ENCODE results near the gene OGFOD3. TPM values are rescaled to one million over a fixed set of nuclear protein-coding genes. Genes with fewer than 3 reads are reported as not detected.

OGFOD3 gene
- total RNA-seq, 5 donors from 2014 or later (not counting 1 experiment from before 2014, with no cell fraction given), result 22.0 to 32.2 (median 29.2) TPM

- H3K27me3 ChIP-seq (replicated peaks in 1 of 2; ENCODE audit: control insufficient read depth in 2 of 2, extremely low read depth in 1 of 2, insufficient read depth in 2 of 2, low read length in 1 of 2), result peaks cover 0 to 50% of the 10 kb centered on the region in 2 experiments
- Mint-ChIP-seq H3K4me1 (peaks cover 2 to 8% (median 6%) of the 10 kb centered on the region in 3 donors), H3K27ac (no peak overlapping the region), H3K36me3 (peaks cover 1% of the 10 kb centered on the region), H3K9me3 (no peaks in the 10 kb centered on the region), H3K4me3 (no peak overlapping the region), H3K27me3 (peaks cover 0 to 14% of the 10 kb centered on the region in 2 donors)
- H3K4me1 ChIP-seq (ENCODE audit: control insufficient read depth in 1 of 2, extremely low read depth in 1 of 2, insufficient read depth in 2 of 2, low read length in 2 of 2), result peaks cover 0 to 13% of the 10 kb centered on the region in 2 experiments
- 67% methylated on average over 3 of the region's 3 CpGs for WGBS (ENCODE audit: insufficient coverage)
- ChIA-PET POLR2A (no interaction called here), CTCF (interaction anchor here in 1 of 2 donors (0.6 kb wide), 1 partner anchor 30 kb away, joined by 4 read pairs; no protein-coding TSS in a partner anchor)
- H3K4me3 ChIP-seq (ENCODE audit: control insufficient read depth in 1 of 2, extremely low read depth in 1 of 2, low read length in 1 of 2), result no peak overlapping the region
- peaks cover 0 to 5% of the 10 kb centered on the region in 2 donors for H3K36me3 ChIP-seq (ENCODE audit: control insufficient read depth in 2 of 2, extremely low read depth in 1 of 2, insufficient read depth in 1 of 2, low read length in 1 of 2)
- DNase-seq (no peak), ATAC-seq (replicated peaks in 1 of 4) (no peak)
- no peaks in the 10 kb centered on the region for H3K9me3 ChIP-seq
- no peak overlapping the region for H3K27ac ChIP-seq (ENCODE audit: low read length)
These were observed 30.7 kb downstream of the OGFOD3 start for GRCh38 chr17:82387705-82388106.

- no peaks in the 10 kb centered on the region for H3K9me3 ChIP-seq
- no peak for ATAC-seq (replicated peaks in 1 of 4)
- ChIA-PET POLR2A (no interaction called here), CTCF (no interaction called here)
- WGBS (ENCODE audit: insufficient coverage), result 55% methylated on average over 30 of the region's 38 CpGs
- no peak for DNase-seq
- Mint-ChIP-seq H3K4me1 (peaks cover 2 to 8% (median 6%) of the 10 kb centered on the region in 3 donors), H3K4me3 (no peak overlapping the region), H3K36me3 (no peaks in the 10 kb centered on the region), H3K9me3 (no peaks in the 10 kb centered on the region), H3K27me3 (peaks cover 0 to 18% of the 10 kb centered on the region in 2 donors), H3K27ac (no peak overlapping the region)
- H3K27me3 ChIP-seq (replicated peaks in 1 of 2; ENCODE audit: control insufficient read depth in 2 of 2, extremely low read depth in 1 of 2, insufficient read depth in 2 of 2, low read length in 1 of 2), result peaks cover 0 to 51% of the 10 kb centered on the region in 2 experiments
- H3K36me3 ChIP-seq (ENCODE audit: control insufficient read depth in 2 of 2, extremely low read depth in 1 of 2, insufficient read depth in 1 of 2, low read length in 1 of 2), result peaks cover 0 to 2% of the 10 kb centered on the region in 2 donors
- H3K4me1 ChIP-seq (ENCODE audit: control insufficient read depth in 1 of 2, extremely low read depth in 1 of 2, insufficient read depth in 2 of 2, low read length in 2 of 2), result peaks cover 0 to 13% of the 10 kb centered on the region in 2 experiments
- no peak overlapping the region for H3K4me3 ChIP-seq (ENCODE audit: control insufficient read depth in 1 of 2, extremely low read depth in 1 of 2, low read length in 1 of 2)
- H3K27ac ChIP-seq (ENCODE audit: low read length), result no peak overlapping the region
These were observed 31.3 kb downstream of the OGFOD3 start for GRCh38 chr17:82386881-82387704.

GRCh38 chr17:82386255-82386831, 32.0 kb downstream of the OGFOD3 start:
- no peak for DNase-seq
- Mint-ChIP-seq H3K9me3 (no peaks in the 10 kb centered on the region), H3K4me1 (peaks cover 2 to 8% (median 6%) of the 10 kb centered on the region in 3 donors), H3K27ac (no peak overlapping the region), H3K36me3 (no peaks in the 10 kb centered on the region), H3K4me3 (no peak overlapping the region), H3K27me3 (peaks cover 4 to 23% of the 10 kb centered on the region in 2 donors)
- CTCF ChIA-PET, result no interaction called here
- Histone ChIP-seq H3K9me3 (no peaks in the 10 kb centered on the region), H3K4me1 (ENCODE audit: control insufficient read depth in 1 of 2, extremely low read depth in 1 of 2, insufficient read depth in 2 of 2, low read length in 2 of 2) (peaks cover 0 to 13% of the 10 kb centered on the region in 2 experiments), H3K27ac (ENCODE audit: low read length) (no peak overlapping the region), H3K4me3 (ENCODE audit: control insufficient read depth in 1 of 2, extremely low read depth in 1 of 2, low read length in 1 of 2) (no peak overlapping the region), H3K36me3 (ENCODE audit: control insufficient read depth in 2 of 2, extremely low read depth in 1 of 2, insufficient read depth in 1 of 2, low read length in 1 of 2) (no peaks in the 10 kb centered on the region), H3K27me3 (replicated peaks in 1 of 2; ENCODE audit: control insufficient read depth in 2 of 2, extremely low read depth in 1 of 2, insufficient read depth in 2 of 2, low read length in 1 of 2) (peaks cover 0 to 54% of the 10 kb centered on the region in 2 experiments)
- no peak for ATAC-seq (replicated peaks in 1 of 4)
- POLR2A ChIA-PET, result no interaction called here
- 82% methylated on average over 8 of the region's 17 CpGs for WGBS (ENCODE audit: insufficient coverage)

- no peaks in the 10 kb centered on the region for H3K9me3 Mint-ChIP-seq
- 56% methylated on average over 18 of the region's 26 CpGs for WGBS (ENCODE audit: insufficient coverage)
- Histone ChIP-seq H3K4me3 (ENCODE audit: control insufficient read depth in 1 of 2, extremely low read depth in 1 of 2, low read length in 1 of 2) (no peak overlapping the region), H3K36me3 (ENCODE audit: control insufficient read depth in 2 of 2, extremely low read depth in 1 of 2, insufficient read depth in 1 of 2, low read length in 1 of 2) (no peaks in the 10 kb centered on the region), H3K27ac (ENCODE audit: low read length) (no peak overlapping the region), H3K9me3 (no peaks in the 10 kb centered on the region), H3K4me1 (ENCODE audit: control insufficient read depth in 1 of 2, extremely low read depth in 1 of 2, insufficient read depth in 2 of 2, low read length in 2 of 2) (peaks cover 0 to 13% of the 10 kb centered on the region in 2 experiments), H3K27me3 (replicated peaks in 1 of 2; ENCODE audit: control insufficient read depth in 2 of 2, extremely low read depth in 1 of 2, insufficient read depth in 2 of 2, low read length in 1 of 2) (peaks cover 0 to 54% of the 10 kb centered on the region in 2 experiments)
- no peak for DNase-seq
- no peak overlapping the region for H3K27ac Mint-ChIP-seq
- H3K4me1 Mint-ChIP-seq, result peaks cover 2 to 11% (median 8%) of the 10 kb centered on the region in 3 donors
- no peaks in the 10 kb centered on the region for H3K36me3 Mint-ChIP-seq
- ATAC-seq (replicated peaks in 1 of 4), result no peak
- ChIA-PET POLR2A (no interaction called here), CTCF (no interaction called here)
- no peak overlapping the region for H3K4me3 Mint-ChIP-seq
- peaks cover 10 to 28% of the 10 kb centered on the region in 2 donors for H3K27me3 Mint-ChIP-seq
These were observed 32.7 kb downstream of the OGFOD3 start for GRCh38 chr17:82385559-82386254.

GRCh38 chr17:82384730-82385481, 33.5 kb downstream of the OGFOD3 start:
- H3K27me3 ChIP-seq (replicated peaks in 1 of 2; ENCODE audit: control insufficient read depth in 2 of 2, extremely low read depth in 1 of 2, insufficient read depth in 2 of 2, low read length in 1 of 2), result peaks cover 0 to 58% of the 10 kb centered on the region in 2 experiments
- no peaks in the 10 kb centered on the region for H3K9me3 Mint-ChIP-seq
- no peaks in the 10 kb centered on the region for H3K9me3 ChIP-seq
- POLR2A ChIA-PET, result interaction anchor here in 1 of 2 donors (0.6 kb wide), 1 partner anchor 165 kb away, joined by 4 read pairs; no protein-coding TSS in a partner anchor
- H3K27me3 Mint-ChIP-seq, result peaks cover 13 to 36% of the 10 kb centered on the region in 2 donors
- no peaks in the 10 kb centered on the region for H3K36me3 ChIP-seq (ENCODE audit: control insufficient read depth in 2 of 2, extremely low read depth in 1 of 2, insufficient read depth in 1 of 2, low read length in 1 of 2)
- H3K36me3 Mint-ChIP-seq, result no peaks in the 10 kb centered on the region
- DNase-seq, result no peak
- ATAC-seq (replicated peaks in 1 of 4), result peak in 1 of 4 experiments; percentile 16
- CTCF ChIA-PET, result interaction anchor here in 1 of 2 donors (0.6 kb wide), 1 partner anchor 197 kb away, joined by 4 read pairs; no protein-coding TSS in a partner anchor
- H3K4me3 ChIP-seq (ENCODE audit: control insufficient read depth in 1 of 2, extremely low read depth in 1 of 2, low read length in 1 of 2), result no peak overlapping the region
- 67% methylated on average over 25 of the region's 26 CpGs for WGBS (ENCODE audit: insufficient coverage)
- H3K4me1 ChIP-seq (ENCODE audit: control insufficient read depth in 1 of 2, extremely low read depth in 1 of 2, insufficient read depth in 2 of 2, low read length in 2 of 2), result peaks cover 0 to 13% of the 10 kb centered on the region in 2 experiments
- peaks cover 3 to 15% (median 14%) of the 10 kb centered on the region in 3 donors for H3K4me1 Mint-ChIP-seq
- no peak overlapping the region for H3K4me3 Mint-ChIP-seq
- no peak overlapping the region for H3K27ac ChIP-seq (ENCODE audit: low read length)
- no peak overlapping the region for H3K27ac Mint-ChIP-seq

Data from T-cell (primary cell).